ENCODE data around the gene CPNE4.

GRCh38 chr3:131725414-131725813 lies 309.4 kb downstream of the CPNE4 start:
- no peak for TF ChIP-seq CTCF (conservative IDR thresholded peaks at IDR 0.05; ENCODE audit: low read depth, low read length)
- no peak for TF ChIP-seq EZH2 (IDR thresholded peaks at IDR 0.05; ENCODE audit: low read length, unreplicated experiment)
- no peak for TF ChIP-seq EZH2phosphoT487 (IDR thresholded peaks at IDR 0.05; ENCODE audit: borderline replicate concordance, low read length)
